SU-DHL-6 (cell line): ENCODE measurements around the gene TNS4.

Experiments used
- H2AFZ ChIP-seq: fragments of 200-600 bp; sonication (generic); 2 replicates; pipeline ENCODE4 v1.6.1; 2014; ENCODE audit warnings: low read depth, mild to moderate bottlenecking, moderate library complexity, mixed read lengths, antibody characterized with exemption, low read length; ENCODE audit not compliant: severe bottlenecking
- H3F3A ChIP-seq: fragments of 200-600 bp; shearing (Covaris generic); 2 replicates; pipeline ENCODE4 v1.6.0; 2016; ENCODE audit warnings: antibody characterized with exemption, mild to moderate bottlenecking; ENCODE audit not compliant: insufficient read depth
- H3K27ac ChIP-seq: fragments of 200-600 bp; sonication (generic); 2 replicates; pipeline ENCODE4 v1.5.1; 2016; ENCODE audit warnings: low read depth, mild to moderate bottlenecking, low read length, moderate library complexity, mixed read lengths
- H3K27me3 ChIP-seq: fragments of 200-600 bp; sonication (generic), shearing (Covaris generic); 2 replicates; pipeline ENCODE4 v1.6.0; 2014; ENCODE audit warnings: mild to moderate bottlenecking, low read length
- H3K36me3 ChIP-seq: fragments of 200-600 bp; sonication (generic); 2 replicates; pipeline ENCODE4 v1.6.1; 2014; ENCODE audit warnings: mild to moderate bottlenecking, low read length, mixed read lengths
- H3K4me2 ChIP-seq: fragments of 300-600, 200-600 bp; shearing (Covaris generic), sonication (generic); 2 replicates; pipeline ENCODE4 v1.6.0; 2014; ENCODE audit warnings: low read length, low read depth, mild to moderate bottlenecking; ENCODE audit not compliant: poor library complexity, severe bottlenecking
- H3K4me3 ChIP-seq: fragments of 200-600 bp; sonication (generic); 2 replicates; pipeline ENCODE4 v1.5.1; 2014; ENCODE audit warnings: antibody characterized with exemption, low read length, mild to moderate bottlenecking, mixed read lengths; ENCODE audit not compliant: insufficient read depth, poor library complexity, severe bottlenecking
- H3K79me2 ChIP-seq: fragments of 200-600 bp; sonication (generic); 2 replicates; pipeline ENCODE4 v1.6.1; 2014; ENCODE audit warnings: mild to moderate bottlenecking, low read length, moderate library complexity; ENCODE audit not compliant: insufficient read depth
- H3K9ac ChIP-seq: fragments of 200-600 bp; sonication (generic); 2 replicates; pipeline ENCODE4 v1.7.0; 2014; ENCODE audit warnings: mild to moderate bottlenecking, low read length
- H3K9me2 ChIP-seq: fragments of 200-600 bp; sonication (generic); replicated peaks from 2 replicates; pipeline ENCODE4 v1.6.1; 2014; ENCODE audit warnings: low read length; ENCODE audit not compliant: insufficient read depth
- H3K9me3 ChIP-seq: fragments of 200-600 bp; sonication (generic); 2 replicates; pipeline ENCODE4 v1.6.1; 2014; ENCODE audit warnings: low read length, mixed read lengths; ENCODE audit not compliant: insufficient read depth
- H4K20me1 ChIP-seq: fragments of 200-600 bp; sonication (generic); 2 replicates; pipeline ENCODE4 v1.6.1; 2014; ENCODE audit warnings: low read depth, mild to moderate bottlenecking, antibody characterized with exemption, low read length, moderate library complexity, mixed read lengths
- CTCF ChIP-seq: fragments of 200-600 bp; sonication (generic); IDR thresholded peaks from one replicate; pipeline ENCODE4 v1.5.1; 2017; ENCODE audit warnings: antibody characterized with exemption, mild to moderate bottlenecking, low read length, moderate library complexity; ENCODE audit not compliant: insufficient read depth, poor library complexity, severe bottlenecking
- EZH2phosphoT487 ChIP-seq: fragments of 200-600 bp; sonication (generic), shearing (Covaris generic); conservative IDR thresholded peaks from 2 replicates; pipeline ENCODE4 v1.6.1; 2018; ENCODE audit warnings: mild to moderate bottlenecking, antibody characterized with exemption, low read length, moderate library complexity, mixed read lengths

Gene TNS4

GRCh38 chr17:40452921-40453378, 48.5 kb downstream of the TNS4 start:
- no peaks in the 10 kb centered on the region for H4K20me1 ChIP-seq
- no peak overlapping the region for H3K27ac ChIP-seq
- TF ChIP-seq CTCF = no peak
- TF ChIP-seq EZH2phosphoT487 = no peak
- no peaks in the 10 kb centered on the region for H3K9me2 ChIP-seq
- no peaks in the 10 kb centered on the region for H3F3A ChIP-seq
- no peaks in the 10 kb centered on the region for H3K27me3 ChIP-seq
- H3K36me3 ChIP-seq = no peaks in the 10 kb centered on the region
- H3K79me2 ChIP-seq = no peaks in the 10 kb centered on the region
- no peak overlapping the region for H3K4me2 ChIP-seq
- no peak overlapping the region for H2AFZ ChIP-seq
- H3K9ac ChIP-seq = no peak overlapping the region
- H3K9me3 ChIP-seq = no peaks in the 10 kb centered on the region
- H3K4me3 ChIP-seq = no peak overlapping the region

- Histone ChIP-seq H3K9me2 (no peaks in the 10 kb centered on the region), H3K27me3 (no peaks in the 10 kb centered on the region), H4K20me1 (no peaks in the 10 kb centered on the region), H3K4me2 (no peak overlapping the region), H3K27ac (no peak overlapping the region), H3K36me3 (no peaks in the 10 kb centered on the region), H3F3A (no peaks in the 10 kb centered on the region), H3K9me3 (no peaks in the 10 kb centered on the region), H3K9ac (no peak overlapping the region), H3K4me3 (no peak overlapping the region), H3K79me2 (no peaks in the 10 kb centered on the region), H2AFZ (no peak overlapping the region)
- TF ChIP-seq CTCF (no peak), EZH2phosphoT487 (no peak)
Observed at GRCh38 chr17:40452216-40452787, 49.1 kb downstream of the TNS4 start.

GRCh38 chr17:40451420-40451819, 50.0 kb downstream of the TNS4 start:
- H3F3A ChIP-seq = no peaks in the 10 kb centered on the region

More at GRCh38 chr17:40451420-40451819, 50.0 kb downstream of the TNS4 start:
- Histone ChIP-seq H3K36me3 (no peaks in the 10 kb centered on the region), H3K9ac (no peak overlapping the region), H4K20me1 (no peaks in the 10 kb centered on the region), H3K9me2 (no peaks in the 10 kb centered on the region), H3K4me3 (no peak overlapping the region), H3K79me2 (no peaks in the 10 kb centered on the region), H3K27ac (no peak overlapping the region), H3K4me2 (no peak overlapping the region), H2AFZ (no peak overlapping the region), H3K27me3 (no peaks in the 10 kb centered on the region), H3K9me3 (no peaks in the 10 kb centered on the region)
- no peak for TF ChIP-seq EZH2phosphoT487
- TF ChIP-seq CTCF = no peak
